ENCODE results near the gene SERPINB12.

The SERPINB12 gene
- 0 reads per million in 2 donors for total RNA-seq

GRCh38 chr18:63542069-63542468, at the start of gene SERPINB12:
SERPINB12 (plus strand) TSS chr18:63542369; CDS start chr18:63556160, 13,791 bp downstream.
- no peak for DNase-seq

- DNase-seq, result no peak
Measured at GRCh38 chr18:63492851-63493250, 49.3 kb upstream of the SERPINB12 start.

- DNase-seq, result no peak
Measured at GRCh38 chr18:63495675-63496074, 46.5 kb upstream of the SERPINB12 start.

- peak in 1 of 5 experiments; percentile 12 for DNase-seq
Measured at GRCh38 chr18:63505566-63506335, 36.4 kb upstream of the SERPINB12 start.

GRCh38 chr18:63506336-63506646, 35.9 kb upstream of the SERPINB12 start:
- no peak for DNase-seq

- no peak for DNase-seq
Measured at GRCh38 chr18:63508596-63508995, 33.6 kb upstream of the SERPINB12 start.

GRCh38 chr18:63511285-63511684, 30.9 kb upstream of the SERPINB12 start:
- no peak for DNase-seq

- no peak for DNase-seq
Measured at GRCh38 chr18:63514326-63514725, 27.8 kb upstream of the SERPINB12 start.

- DNase-seq, result no peak
Measured at GRCh38 chr18:63514888-63515678, 27.1 kb upstream of the SERPINB12 start.

- DNase-seq, result no peak
Measured at GRCh38 chr18:63515801-63516200, 26.4 kb upstream of the SERPINB12 start.

- DNase-seq, result peak in 4 of 5 experiments; percentile 6 to 71 (median 10)
Measured at GRCh38 chr18:63518178-63519012, 23.8 kb upstream of the SERPINB12 start.

- no peak for DNase-seq
Measured at GRCh38 chr18:63520053-63520685, 22.0 kb upstream of the SERPINB12 start.

- DNase-seq, result no peak
Measured at GRCh38 chr18:63523660-63524059, 18.5 kb upstream of the SERPINB12 start.

- no peak for DNase-seq
Measured at GRCh38 chr18:63527251-63527650, 14.9 kb upstream of the SERPINB12 start.

GRCh38 chr18:63528863-63529492, 13.2 kb upstream of the SERPINB12 start:
- no peak for DNase-seq

- no peak for DNase-seq
Measured at GRCh38 chr18:63532471-63532870, 9.7 kb upstream of the SERPINB12 start.

GRCh38 chr18:63534615-63535014, 7.6 kb upstream of the SERPINB12 start:
- DNase-seq, result peak in 1 of 5 experiments; percentile 22

- DNase-seq, result no peak
Measured at GRCh38 chr18:63539904-63540510, 2.2 kb upstream of the SERPINB12 start.

- DNase-seq, result no peak
Measured at GRCh38 chr18:63544017-63544416, 1.8 kb downstream of the SERPINB12 start.

GRCh38 chr18:63545000-63545399, 2.8 kb downstream of the SERPINB12 start:
- no peak for DNase-seq

GRCh38 chr18:63550068-63550467, 7.9 kb downstream of the SERPINB12 start:
- DNase-seq, result no peak

GRCh38 chr18:63551769-63552168, 9.6 kb downstream of the SERPINB12 start:
- no peak for DNase-seq
